GM12873 (cell line): ENCODE data around the gene SCN11A.

Source experiments
- CTCF ChIP-seq: IDR thresholded peaks from 2 replicates; pipeline ENCODE4 v1.5.1; 2012; ENCODE audit warnings: low read depth, mild to moderate bottlenecking, moderate library complexity, low read length, control low read depth; ENCODE audit not compliant: insufficient read depth; ENCODE audit errors: missing control alignments

Gene SCN11A

GRCh38 chr3:39051649-39052561 is at the start of gene SCN11A, which contains the start of gene WDR48:
Gene SCN11A, minus strand, starts transcription at chr3:39051944. Its CDS starts 101,582 bp downstream, at chr3:38950362.
Gene WDR48, plus strand, starts transcription at chr3:39052016. Its CDS starts 10 bp downstream, at chr3:39052026.
- no peak for TF ChIP-seq CTCF

- peak; percentile 80 for TF ChIP-seq CTCF
These were observed 49.4 kb upstream of the SCN11A start for GRCh38 chr3:39101022-39101689.

- TF ChIP-seq CTCF, result no peak
These were observed 48.7 kb upstream of the SCN11A start for GRCh38 chr3:39100500-39100886.

- TF ChIP-seq CTCF, result no peak
These were observed 48.2 kb upstream of the SCN11A start for GRCh38 chr3:39099738-39100499.

- TF ChIP-seq CTCF, result no peak
These were observed 47.5 kb upstream of the SCN11A start for GRCh38 chr3:39099242-39099641.

- TF ChIP-seq CTCF, result no peak
These were observed 46.8 kb upstream of the SCN11A start for GRCh38 chr3:39098473-39099000.
